Measurements from ENCODE around the gene SPATA6L. TPM values are rescaled to one million over a fixed set of nuclear protein-coding genes. Genes with fewer than 3 reads are reported as not detected.

The SPATA6L gene
- 0.47 and 1.3 TPM in 2 replicates for total RNA-seq

GRCh38 chr9:4666042-4666699, at the start of gene SPATA6L:
SPATA6L (minus strand) TSS chr9:4666480; CDS start chr9:4666250, 230 bp downstream.

DNA sequence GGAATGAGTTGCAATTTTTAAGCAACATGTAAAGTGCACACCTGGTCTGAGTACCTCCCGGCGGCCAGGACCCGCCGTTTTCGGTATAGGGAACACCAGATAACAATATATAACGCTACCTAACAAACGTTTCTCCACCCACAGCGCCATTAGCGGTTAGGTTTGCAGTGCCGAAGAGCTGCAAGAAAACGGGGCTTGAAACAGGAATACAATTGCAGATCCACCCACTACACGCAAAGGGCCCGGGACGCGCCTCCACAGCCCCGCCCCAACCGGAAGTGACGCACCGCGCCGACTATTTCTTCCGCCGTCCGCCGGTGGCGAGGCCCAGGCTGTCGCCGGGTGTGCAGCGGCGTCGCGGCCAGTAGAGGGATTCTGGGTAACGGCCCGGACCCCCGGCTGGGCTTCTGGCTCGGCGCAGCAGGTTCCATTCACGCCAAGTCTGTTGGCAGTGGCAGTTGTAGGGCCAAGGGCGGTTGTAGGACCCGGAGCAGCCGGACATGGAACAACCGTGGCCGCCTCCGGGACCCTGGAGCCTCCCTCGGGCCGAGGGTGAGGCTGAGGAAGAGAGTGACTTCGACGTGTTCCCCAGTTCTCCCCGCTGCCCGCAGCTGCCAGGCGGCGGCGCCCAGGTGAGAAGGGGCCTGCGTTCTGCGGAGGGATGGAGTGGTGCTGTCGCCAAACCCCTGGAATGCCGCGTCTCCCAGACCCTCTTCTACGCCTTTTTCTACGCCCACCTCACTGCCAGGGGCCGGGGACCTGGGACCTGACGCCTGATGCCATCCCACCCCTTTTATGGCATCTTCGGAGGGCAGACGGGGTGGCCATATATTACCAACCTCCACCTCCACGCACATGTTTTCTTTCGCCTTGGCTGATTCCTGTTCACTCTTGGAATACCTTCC, 13.2 kb upstream of the SPATA6L start, which contains the start of gene CDC37L1:
CDC37L1 (plus strand) TSS at position 302 of the 905 bp plus-strand sequence; CDS start at position 501, 199 bp downstream.

GRCh38 chr9:4662108-4662988, 3.9 kb downstream of the SPATA6L start, which contains the start of gene PLPP6:
PLPP6 (plus strand) TSS chr9:4662294; CDS start chr9:4662376, 82 bp downstream.

Other genes starting within 250 kb of the SPATA6L start
- gene SLC1A1, start 176.0 kb downstream of the SPATA6L start, total RNA-seq = 12.2 and 17.0 TPM in 2 replicates
- gene PLPP6, start 4.2 kb downstream of the SPATA6L start, total RNA-seq = 4.2 and 5.0 TPM in 2 replicates
- 7.6 and 14.3 TPM in 2 replicates for gene CDC37L1, start 13.1 kb upstream of the SPATA6L start, total RNA-seq
- 56.9 and 80.5 TPM in 2 replicates for gene AK3, start 74.7 kb upstream of the SPATA6L start, total RNA-seq
- gene RCL1, start 126.5 kb upstream of the SPATA6L start, total RNA-seq = 15.9 and 17.1 TPM in 2 replicates

Data from endothelial cell of coronary artery (primary cell).